ENCODE data around the gene CINP.

Gene CINP

GRCh38 chr14:102325791-102326345 is 36.8 kb downstream of the CINP start:
- Mint-ChIP-seq H3K4me1 (peaks cover 11% of the 10 kb centered on the region), H3K27me3 (ENCODE audit: low read depth, poor library complexity) (no peaks in the 10 kb centered on the region), H3K36me3 (ENCODE audit: low read depth) (peaks cover 22% of the 10 kb centered on the region), H3K9me3 (no peaks in the 10 kb centered on the region), H3K4me3 (no peak overlapping the region), H3K27ac (no peak overlapping the region)
- TF ChIP-seq, protein P1, sequence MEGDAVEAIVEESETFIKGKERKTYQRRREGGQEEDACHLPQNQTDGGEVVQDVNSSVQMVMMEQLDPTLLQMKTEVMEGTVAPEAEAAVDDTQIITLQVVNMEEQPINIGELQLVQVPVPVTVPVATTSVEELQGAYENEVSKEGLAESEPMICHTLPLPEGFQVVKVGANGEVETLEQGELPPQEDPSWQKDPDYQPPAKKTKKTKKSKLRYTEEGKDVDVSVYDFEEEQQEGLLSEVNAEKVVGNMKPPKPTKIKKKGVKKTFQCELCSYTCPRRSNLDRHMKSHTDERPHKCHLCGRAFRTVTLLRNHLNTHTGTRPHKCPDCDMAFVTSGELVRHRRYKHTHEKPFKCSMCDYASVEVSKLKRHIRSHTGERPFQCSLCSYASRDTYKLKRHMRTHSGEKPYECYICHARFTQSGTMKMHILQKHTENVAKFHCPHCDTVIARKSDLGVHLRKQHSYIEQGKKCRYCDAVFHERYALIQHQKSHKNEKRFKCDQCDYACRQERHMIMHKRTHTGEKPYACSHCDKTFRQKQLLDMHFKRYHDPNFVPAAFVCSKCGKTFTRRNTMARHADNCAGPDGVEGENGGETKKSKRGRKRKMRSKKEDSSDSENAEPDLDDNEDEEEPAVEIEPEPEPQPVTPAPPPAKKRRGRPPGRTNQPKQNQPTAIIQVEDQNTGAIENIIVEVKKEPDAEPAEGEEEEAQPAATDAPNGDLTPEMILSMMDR (IDR thresholded peaks at IDR 0.05) = no peak
- DNase-seq = no peak

DNA sequence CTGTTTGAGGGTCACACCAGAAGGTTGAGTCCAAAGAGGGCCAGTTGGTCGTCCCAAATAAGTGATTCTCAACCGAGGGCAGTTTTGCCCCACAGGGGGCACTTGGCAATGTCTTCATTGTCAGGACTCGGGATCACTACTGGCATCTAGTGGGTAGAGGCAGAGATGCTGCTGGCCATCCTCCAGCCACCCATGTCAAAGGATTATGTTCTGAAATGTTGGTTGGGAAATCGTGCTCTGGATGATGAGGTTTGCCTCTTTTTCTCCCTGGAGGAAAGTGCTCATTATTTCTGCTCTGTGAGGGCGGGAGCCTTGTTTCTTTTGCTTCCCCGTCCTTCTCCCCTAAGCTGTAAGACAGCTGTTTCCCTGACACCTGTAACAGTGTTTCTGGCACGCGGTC is 39.6 kb downstream of the CINP start:
- Mint-ChIP-seq H3K27me3 (ENCODE audit: low read depth, poor library complexity) (no peaks in the 10 kb centered on the region), H3K9me3 (no peaks in the 10 kb centered on the region), H3K4me1 (peaks cover 31% of the 10 kb centered on the region), H3K4me3 (no peak overlapping the region), H3K36me3 (ENCODE audit: low read depth) (peaks cover 11% of the 10 kb centered on the region), H3K27ac (no peak overlapping the region)
- TF ChIP-seq, protein P1 (IDR thresholded peaks at IDR 0.05) = peak; percentile 28
- no peak for DNase-seq

GRCh38 chr14:102321456-102322422 is 41.0 kb downstream of the CINP start:
- H3K9me3 Mint-ChIP-seq = no peaks in the 10 kb centered on the region
- H3K27ac Mint-ChIP-seq = peak overlapping the region; percentile 42
- H3K4me3 Mint-ChIP-seq = peak overlapping the region; percentile 44
- H3K36me3 Mint-ChIP-seq (ENCODE audit: low read depth) = peaks cover 11% of the 10 kb centered on the region
- TF ChIP-seq, protein P1 (IDR thresholded peaks at IDR 0.05) = no peak
- no peak for DNase-seq
- H3K4me1 Mint-ChIP-seq = peaks cover 40% of the 10 kb centered on the region
- H3K27me3 Mint-ChIP-seq (ENCODE audit: low read depth, poor library complexity) = peaks cover 11% of the 10 kb centered on the region

DNA sequence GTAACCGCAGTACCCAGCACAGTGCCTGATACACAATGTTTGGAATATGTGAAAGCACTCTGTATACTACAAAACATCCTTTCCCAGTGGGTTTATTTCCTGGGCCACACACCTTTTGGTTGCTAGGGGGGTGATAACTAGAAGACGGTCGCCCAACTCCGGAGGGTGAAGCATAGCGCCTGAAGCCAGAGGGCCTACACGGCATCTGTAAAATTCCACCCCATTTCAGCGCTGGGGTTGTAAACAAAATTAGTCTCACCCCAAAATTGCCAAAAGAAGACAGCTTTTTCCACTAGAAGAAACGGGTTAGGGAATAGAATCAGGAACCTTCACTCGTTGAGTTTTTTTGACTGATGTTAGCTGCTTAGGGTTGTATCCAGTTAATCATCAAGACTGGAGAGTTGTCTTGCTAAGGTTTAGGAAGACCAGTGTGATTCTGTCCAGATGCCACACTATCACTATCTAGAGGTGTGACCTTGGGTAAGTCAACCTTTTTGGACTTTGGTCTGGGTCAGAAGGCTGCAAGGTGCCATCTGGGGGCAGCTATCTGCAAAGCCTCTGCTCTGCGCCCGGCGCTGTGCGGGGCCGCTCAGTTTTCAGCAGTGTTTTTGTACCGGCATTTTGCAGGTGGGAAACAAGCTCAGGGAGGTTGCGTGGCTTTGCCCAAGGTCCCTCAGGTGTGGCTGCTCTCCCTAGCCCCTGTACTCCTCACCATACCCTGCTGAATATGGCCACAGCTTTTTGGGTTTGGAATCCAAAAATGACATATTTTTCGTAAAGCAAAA is 41.8 kb downstream of the CINP start:
- Mint-ChIP-seq H3K36me3 (ENCODE audit: low read depth) (peaks cover 5% of the 10 kb centered on the region), H3K27ac (no peak overlapping the region)

GRCh38 chr14:102320033-102320660 is 42.5 kb downstream of the CINP start:
- TF ChIP-seq, protein P1 (IDR thresholded peaks at IDR 0.05) = no peak
- Mint-ChIP-seq H3K4me1 (peaks cover 51% of the 10 kb centered on the region), H3K27ac (peak overlapping the region; percentile 74), H3K27me3 (ENCODE audit: low read depth, poor library complexity) (peaks cover 11% of the 10 kb centered on the region), H3K9me3 (no peaks in the 10 kb centered on the region), H3K4me3 (peak overlapping the region; percentile 92), H3K36me3 (ENCODE audit: low read depth) (peaks cover 5% of the 10 kb centered on the region)
- DNase-seq = peak; percentile 36

More for the DNA sequence above, 41.8 kb downstream of the CINP start:
- Mint-ChIP-seq H3K4me3 (peak overlapping the region; percentile 92), H3K27me3 (ENCODE audit: low read depth, poor library complexity) (peaks cover 11% of the 10 kb centered on the region), H3K4me1 (peaks cover 44% of the 10 kb centered on the region), H3K9me3 (no peaks in the 10 kb centered on the region)
- no peak for DNase-seq
- TF ChIP-seq, protein P1 (IDR thresholded peaks at IDR 0.05) = no peak
